Chondrocyte (in vitro differentiated cells): Measurements from ENCODE around the gene PSD2. TPM values are rescaled to one million over a fixed set of nuclear protein-coding genes. Genes with fewer than 3 reads are reported as not detected.

ENCODE experiments used
- DNase-seq: peaks from one replicate; pipeline ENCODE4 v3.0.0; 2021; ENCODE audit warnings: mixed read lengths, low spot score
- H3K27ac Mint-ChIP-seq: one replicate; pipeline ENCODE4 v1.8.0; 2021; ENCODE audit warnings: mild to moderate bottlenecking, moderate library complexity, mixed read lengths; ENCODE audit not compliant: unreplicated experiment
- H3K27me3 Mint-ChIP-seq: 2 replicates; pipeline ENCODE4 v1.8.0; 2021; ENCODE audit warnings: low read depth, mixed read lengths
- H3K36me3 Mint-ChIP-seq: 2 replicates; pipeline ENCODE4 v1.8.0; 2021; ENCODE audit warnings: low read depth, mixed read lengths
- H3K4me1 Mint-ChIP-seq: 2 replicates; pipeline ENCODE4 v1.8.0; 2021; ENCODE audit warnings: low read depth, mild to moderate bottlenecking, mixed read lengths
- H3K4me3 Mint-ChIP-seq: one replicate; pipeline ENCODE4 v1.8.0; 2021; ENCODE audit warnings: mild to moderate bottlenecking, moderate library complexity, mixed read lengths; ENCODE audit not compliant: unreplicated experiment
- H3K9me3 Mint-ChIP-seq: 2 replicates; pipeline ENCODE4 v1.8.0; 2021; ENCODE audit warnings: low read depth, mixed read lengths
- total RNA-seq: library from RNA; stranded (reverse); gene quantifications from 3 replicates; pipeline ENCODE4 v1.2.1, GENCODE V29; 2021
- TF ChIP-seq, protein P1 (sequence below): fragments of 200-600 bp; sonication (generic); IDR thresholded peaks from 2 replicates; pipeline ENCODE4 v1.5.0; 2021; ENCODE audit warnings: antibody characterized with exemption, mild to moderate bottlenecking, moderate library complexity

PSD2 gene
- total RNA-seq, 1 donor from 2014 or later: 0.47 TPM

DNA sequence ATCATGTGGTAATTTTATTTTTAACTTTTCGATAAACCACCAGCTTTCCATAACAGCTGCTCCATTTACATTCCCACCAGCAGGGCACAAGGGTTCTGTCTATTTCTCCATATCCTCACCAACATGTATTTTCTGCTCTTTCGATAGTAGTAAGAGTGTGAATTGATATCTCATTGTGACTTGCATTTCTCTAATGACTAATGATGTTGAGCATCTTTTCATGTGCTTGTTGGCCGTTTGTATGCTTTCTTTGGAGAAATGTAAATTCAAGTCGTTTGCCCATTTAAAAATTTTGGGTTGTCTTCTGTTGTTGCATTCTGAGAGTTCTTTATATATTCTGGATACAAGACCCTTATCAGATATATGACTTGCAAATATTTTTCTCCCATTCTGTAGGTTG, 45.9 kb downstream of the PSD2 start:
- peaks cover 10% of the 10 kb centered on the region for H3K27me3 Mint-ChIP-seq
- DNase-seq: no peak
- H3K9me3 Mint-ChIP-seq: no peaks in the 10 kb centered on the region
- H3K27ac Mint-ChIP-seq: no peak overlapping the region
- TF ChIP-seq, protein P1, sequence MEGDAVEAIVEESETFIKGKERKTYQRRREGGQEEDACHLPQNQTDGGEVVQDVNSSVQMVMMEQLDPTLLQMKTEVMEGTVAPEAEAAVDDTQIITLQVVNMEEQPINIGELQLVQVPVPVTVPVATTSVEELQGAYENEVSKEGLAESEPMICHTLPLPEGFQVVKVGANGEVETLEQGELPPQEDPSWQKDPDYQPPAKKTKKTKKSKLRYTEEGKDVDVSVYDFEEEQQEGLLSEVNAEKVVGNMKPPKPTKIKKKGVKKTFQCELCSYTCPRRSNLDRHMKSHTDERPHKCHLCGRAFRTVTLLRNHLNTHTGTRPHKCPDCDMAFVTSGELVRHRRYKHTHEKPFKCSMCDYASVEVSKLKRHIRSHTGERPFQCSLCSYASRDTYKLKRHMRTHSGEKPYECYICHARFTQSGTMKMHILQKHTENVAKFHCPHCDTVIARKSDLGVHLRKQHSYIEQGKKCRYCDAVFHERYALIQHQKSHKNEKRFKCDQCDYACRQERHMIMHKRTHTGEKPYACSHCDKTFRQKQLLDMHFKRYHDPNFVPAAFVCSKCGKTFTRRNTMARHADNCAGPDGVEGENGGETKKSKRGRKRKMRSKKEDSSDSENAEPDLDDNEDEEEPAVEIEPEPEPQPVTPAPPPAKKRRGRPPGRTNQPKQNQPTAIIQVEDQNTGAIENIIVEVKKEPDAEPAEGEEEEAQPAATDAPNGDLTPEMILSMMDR: peak; percentile 21
- H3K36me3 Mint-ChIP-seq: no peaks in the 10 kb centered on the region
- no peaks in the 10 kb centered on the region for H3K4me1 Mint-ChIP-seq
- no peak overlapping the region for H3K4me3 Mint-ChIP-seq

DNA sequence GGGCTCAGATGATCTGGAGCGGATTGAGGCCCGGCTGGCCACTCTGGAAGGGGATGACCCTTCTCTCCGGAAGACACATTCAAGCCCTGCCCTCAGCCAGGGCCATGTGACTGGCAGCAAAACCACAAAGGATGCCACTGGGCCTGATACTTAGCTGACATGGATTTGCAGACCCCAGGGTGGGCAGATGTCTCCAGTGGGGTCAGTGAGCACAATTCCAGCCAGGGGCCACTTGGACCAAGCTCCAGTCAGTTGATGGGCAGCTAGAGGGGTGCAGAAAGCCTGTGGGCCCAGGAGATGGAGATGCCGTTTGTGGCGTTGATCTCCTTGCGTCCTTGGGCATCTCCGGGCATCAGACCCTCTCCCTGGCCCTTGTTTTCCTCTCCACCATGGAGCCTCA, 46.7 kb downstream of the PSD2 start:
- Mint-ChIP-seq H3K4me1 (peaks cover under 1% of the 10 kb centered on the region), H3K27ac (no peak overlapping the region), H3K4me3 (no peak overlapping the region), H3K9me3 (no peaks in the 10 kb centered on the region), H3K36me3 (no peaks in the 10 kb centered on the region), H3K27me3 (peaks cover 10% of the 10 kb centered on the region)
- peak; percentile 63 for DNase-seq
- TF ChIP-seq, protein P1: no peak

DNA sequence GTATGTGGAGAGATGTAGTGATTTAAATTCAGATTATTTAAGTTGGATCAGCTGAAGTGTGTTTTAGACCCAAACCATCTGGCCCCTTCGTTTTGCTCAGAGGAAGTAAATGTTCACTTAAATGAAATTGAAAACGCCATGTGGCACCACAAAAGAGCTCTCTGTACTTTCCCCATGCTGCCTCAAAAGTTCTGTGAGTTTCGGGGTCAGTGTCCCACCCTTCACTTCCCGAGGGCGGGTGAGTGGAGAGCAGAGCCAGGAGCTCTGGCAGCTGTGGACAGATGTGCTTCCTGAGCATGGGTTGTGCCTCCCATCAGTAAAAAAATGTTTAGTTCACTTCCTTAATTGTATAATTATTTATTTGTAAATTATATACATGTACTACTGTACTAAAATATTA, 48.4 kb downstream of the PSD2 start:
- no peaks in the 10 kb centered on the region for H3K9me3 Mint-ChIP-seq
- H3K4me1 Mint-ChIP-seq: peaks cover 5% of the 10 kb centered on the region
- no peaks in the 10 kb centered on the region for H3K36me3 Mint-ChIP-seq
- no peak overlapping the region for H3K27ac Mint-ChIP-seq
- H3K27me3 Mint-ChIP-seq: peaks cover 13% of the 10 kb centered on the region
- no peak overlapping the region for H3K4me3 Mint-ChIP-seq
- TF ChIP-seq, protein P1: no peak
- DNase-seq: no peak

DNA sequence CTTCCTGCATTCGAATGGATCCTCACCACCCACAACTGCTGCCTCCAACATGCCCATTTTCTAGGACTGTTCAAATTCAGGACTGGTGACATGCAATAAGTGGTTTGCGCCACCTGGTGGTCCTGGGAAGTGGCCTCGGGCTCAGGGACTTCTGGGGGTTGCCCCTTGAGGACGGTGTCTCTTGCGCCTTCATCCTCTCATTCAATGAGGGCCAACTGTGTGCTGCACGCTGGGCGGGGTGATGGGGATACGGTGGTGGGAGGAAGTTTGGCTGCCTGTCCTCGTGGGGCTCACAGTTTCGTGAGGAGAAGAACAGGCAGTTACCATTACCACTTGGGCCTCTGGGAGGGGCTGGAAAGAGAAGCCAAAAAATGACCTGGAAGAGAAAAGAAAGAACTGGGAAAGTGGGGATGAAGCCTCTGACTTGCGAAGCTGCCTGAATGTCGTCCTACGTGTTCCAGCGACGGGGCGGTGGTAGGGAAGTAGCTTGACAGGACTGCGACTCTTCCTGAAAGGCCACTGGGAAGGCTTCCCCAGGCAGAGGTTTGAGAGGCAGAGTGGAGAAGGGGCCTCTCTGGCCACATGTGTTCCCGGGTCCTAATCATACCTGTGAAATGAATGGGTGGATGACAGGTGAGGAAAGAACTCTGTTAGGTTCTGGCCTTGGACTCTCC, 49.0 kb downstream of the PSD2 start:
- H3K4me1 Mint-ChIP-seq: peaks cover 6% of the 10 kb centered on the region
- no peak overlapping the region for H3K4me3 Mint-ChIP-seq
- H3K27me3 Mint-ChIP-seq: peaks cover 13% of the 10 kb centered on the region
- no peaks in the 10 kb centered on the region for H3K36me3 Mint-ChIP-seq
- H3K27ac Mint-ChIP-seq: no peak overlapping the region
- peak; percentile 78 for DNase-seq
- TF ChIP-seq, protein P1: peak; percentile 90
- no peaks in the 10 kb centered on the region for H3K9me3 Mint-ChIP-seq

DNA sequence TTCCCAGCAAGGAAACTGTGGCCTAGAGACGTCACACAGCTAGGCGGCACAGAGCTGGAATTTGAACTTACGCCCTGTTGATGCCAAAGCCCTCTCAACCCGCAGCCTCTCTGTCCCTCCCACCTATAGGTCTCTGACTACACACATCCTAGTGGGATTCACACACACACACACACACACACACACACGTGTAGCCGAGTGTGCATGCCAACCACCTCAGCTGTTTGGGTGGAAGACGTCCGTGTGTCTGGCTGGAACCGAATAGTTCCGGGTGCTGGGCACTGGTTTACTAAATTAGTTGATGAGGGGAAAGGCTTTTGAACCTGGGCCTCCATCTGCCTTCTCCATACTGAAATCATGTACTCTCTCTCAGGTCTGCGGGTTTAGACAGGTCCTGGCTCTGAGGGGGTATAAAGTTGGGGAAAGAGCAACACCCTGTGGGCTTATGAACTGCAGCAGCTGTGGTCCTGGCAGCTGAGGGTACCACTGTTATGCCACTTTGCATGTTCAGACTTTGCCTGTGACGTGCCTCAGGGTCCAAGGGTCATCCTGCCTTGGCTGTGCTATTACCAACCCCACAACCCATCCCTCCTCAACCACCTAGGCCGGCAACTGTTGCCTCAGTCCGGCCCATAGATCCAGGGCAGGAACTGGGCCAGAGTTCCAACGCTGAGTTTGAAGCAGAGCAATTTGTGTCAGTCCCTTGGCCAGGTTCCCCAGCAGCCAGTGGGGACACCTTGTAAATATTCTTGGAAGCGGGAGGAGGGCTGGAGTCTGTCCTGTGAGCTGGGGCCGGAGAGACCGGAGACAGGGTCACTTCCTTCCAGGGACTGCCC, 50.5 kb downstream of the PSD2 start:
- TF ChIP-seq, protein P1: no peak
- Mint-ChIP-seq H3K27ac (no peak overlapping the region), H3K27me3 (peaks cover 13% of the 10 kb centered on the region), H3K4me1 (peaks cover 6% of the 10 kb centered on the region), H3K9me3 (no peaks in the 10 kb centered on the region), H3K4me3 (no peak overlapping the region), H3K36me3 (no peaks in the 10 kb centered on the region)
- peak; percentile 59 for DNase-seq
